ENCODE data around the gene DRD2. TPM values are rescaled to one million over a fixed set of nuclear protein-coding genes. Genes with fewer than 3 reads are reported as not detected.

Gene DRD2
- total RNA-seq, 6 donors from 2014 or later: 0.13 TPM; not detected in 5

DNA sequence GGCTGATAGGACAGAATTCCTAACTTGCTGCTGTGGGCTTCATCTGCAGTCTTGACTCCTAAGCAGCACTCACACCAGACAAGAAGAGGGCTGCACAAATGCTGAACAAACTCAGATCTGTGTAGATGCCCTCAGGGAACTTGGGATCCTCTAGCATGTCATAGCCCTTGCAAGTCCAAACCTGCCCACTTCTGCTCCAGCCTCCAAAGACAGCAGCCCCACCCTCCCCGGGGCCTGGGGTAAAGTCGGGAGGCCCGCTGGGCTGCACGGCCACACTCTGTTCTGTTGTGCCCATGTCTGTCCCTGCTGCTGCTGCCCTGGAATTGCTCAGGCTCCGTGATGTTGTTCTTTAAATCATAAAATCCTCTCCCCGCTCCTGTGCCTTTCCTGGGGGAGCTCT lies 28.3 kb downstream of the DRD2 start:
- Histone ChIP-seq H3K36me3 (no peaks in the 10 kb centered on the region), H3K4me1 (no peaks in the 10 kb centered on the region), H3K4me3 (no peak overlapping the region), H3K9me3 (no peaks in the 10 kb centered on the region), H3K27ac (no peak overlapping the region), H3K27me3 (no peaks in the 10 kb centered on the region)
- ATAC-seq (ENCODE audit: low FRiP score in 2 of 2) (no peak), DNase-seq (peak in 1 of 2 donors; percentile 44)
- WGBS, 2 donors: 75 to 81% methylated on average over 6 of the region's 6 CpGs
- TF ChIP-seq, protein P1, sequence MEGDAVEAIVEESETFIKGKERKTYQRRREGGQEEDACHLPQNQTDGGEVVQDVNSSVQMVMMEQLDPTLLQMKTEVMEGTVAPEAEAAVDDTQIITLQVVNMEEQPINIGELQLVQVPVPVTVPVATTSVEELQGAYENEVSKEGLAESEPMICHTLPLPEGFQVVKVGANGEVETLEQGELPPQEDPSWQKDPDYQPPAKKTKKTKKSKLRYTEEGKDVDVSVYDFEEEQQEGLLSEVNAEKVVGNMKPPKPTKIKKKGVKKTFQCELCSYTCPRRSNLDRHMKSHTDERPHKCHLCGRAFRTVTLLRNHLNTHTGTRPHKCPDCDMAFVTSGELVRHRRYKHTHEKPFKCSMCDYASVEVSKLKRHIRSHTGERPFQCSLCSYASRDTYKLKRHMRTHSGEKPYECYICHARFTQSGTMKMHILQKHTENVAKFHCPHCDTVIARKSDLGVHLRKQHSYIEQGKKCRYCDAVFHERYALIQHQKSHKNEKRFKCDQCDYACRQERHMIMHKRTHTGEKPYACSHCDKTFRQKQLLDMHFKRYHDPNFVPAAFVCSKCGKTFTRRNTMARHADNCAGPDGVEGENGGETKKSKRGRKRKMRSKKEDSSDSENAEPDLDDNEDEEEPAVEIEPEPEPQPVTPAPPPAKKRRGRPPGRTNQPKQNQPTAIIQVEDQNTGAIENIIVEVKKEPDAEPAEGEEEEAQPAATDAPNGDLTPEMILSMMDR (IDR thresholded peaks at IDR 0.05): no peak
- TF ChIP-seq POLR2AphosphoS5 (IDR thresholded peaks at IDR 0.05) (no peak), EP300 (IDR thresholded peaks at IDR 0.05) (no peak), POLR2A (IDR thresholded peaks at IDR 0.05) (no peak)

DNA sequence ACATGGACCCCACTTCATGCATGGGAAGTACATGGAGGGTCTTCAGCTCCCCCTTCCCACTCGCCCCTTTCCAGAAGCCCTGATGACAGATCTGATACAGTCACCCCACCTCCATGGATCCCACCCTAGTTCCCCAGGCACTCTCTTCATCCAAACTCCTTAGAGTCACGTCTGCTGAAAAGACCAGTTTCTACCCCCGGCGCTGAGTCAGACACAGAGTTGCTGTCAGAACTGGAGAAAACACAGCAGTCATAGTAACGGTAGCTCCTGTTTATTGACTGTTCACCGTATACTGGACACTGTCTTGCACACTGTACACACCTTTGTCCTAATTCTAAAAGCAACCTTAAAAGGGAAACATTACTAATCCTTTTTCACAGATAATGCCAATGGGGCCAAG lies 29.1 kb downstream of the DRD2 start:
- ATAC-seq (ENCODE audit: low FRiP score in 2 of 2): no peak
- Histone ChIP-seq H3K27ac (no peak overlapping the region), H3K36me3 (no peaks in the 10 kb centered on the region), H3K27me3 (no peaks in the 10 kb centered on the region), H3K4me3 (no peak overlapping the region), H3K9me3 (no peaks in the 10 kb centered on the region), H3K4me1 (no peaks in the 10 kb centered on the region)
- no peak for DNase-seq
- TF ChIP-seq POLR2AphosphoS5 (IDR thresholded peaks at IDR 0.05) (no peak), EP300 (IDR thresholded peaks at IDR 0.05) (no peak), POLR2A (IDR thresholded peaks at IDR 0.05) (no peak)
- TF ChIP-seq, protein P1 (IDR thresholded peaks at IDR 0.05): no peak
- 71 to 81% methylated on average over 6 of the region's 6 CpGs for whole genome bisulfite sequencing, 2 donors

GRCh38 chr11:113444502-113445123 lies 30.6 kb downstream of the DRD2 start:
- DNase-seq: no peak
- Histone ChIP-seq H3K27ac (no peak overlapping the region), H3K27me3 (no peaks in the 10 kb centered on the region), H3K36me3 (no peaks in the 10 kb centered on the region), H3K4me1 (peaks cover 0 to 3% (median 0%) of the 10 kb centered on the region in 4 donors), H3K9me3 (no peaks in the 10 kb centered on the region), H3K4me3 (no peak overlapping the region)
- no peak for ATAC-seq (ENCODE audit: low FRiP score in 2 of 2)
- TF ChIP-seq POLR2A (IDR thresholded peaks at IDR 0.05) (no peak), POLR2AphosphoS5 (IDR thresholded peaks at IDR 0.05) (no peak), EP300 (IDR thresholded peaks at IDR 0.05) (no peak)
- TF ChIP-seq, protein P1 (IDR thresholded peaks at IDR 0.05): no peak
- 62 to 72% methylated on average over 7 of the region's 7 CpGs for WGBS, 2 donors

DNA sequence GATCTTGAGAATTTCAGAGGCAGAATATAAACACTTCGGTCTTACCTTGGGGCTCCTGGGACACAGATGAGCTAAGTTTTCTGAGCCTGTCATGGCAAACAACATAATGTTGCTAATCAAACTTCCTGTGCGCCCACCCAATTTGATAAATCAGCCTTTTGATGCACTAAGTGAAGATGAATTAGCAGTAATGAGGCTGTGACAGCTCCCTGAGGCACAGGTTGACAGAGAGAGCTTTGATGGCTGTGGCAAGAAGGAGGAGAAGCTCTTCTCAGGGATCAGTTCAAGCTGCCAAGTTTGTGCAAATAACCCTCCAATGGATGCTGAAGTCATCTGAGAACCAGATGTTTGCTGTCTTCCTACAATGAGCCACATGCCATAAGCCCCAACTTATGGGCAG lies 34.4 kb downstream of the DRD2 start:
- H3K4me3 ChIP-seq: no peak overlapping the region

More for the DNA sequence above, 34.4 kb downstream of the DRD2 start:
- Histone ChIP-seq H3K36me3 (no peaks in the 10 kb centered on the region), H3K9me3 (no peaks in the 10 kb centered on the region), H3K4me1 (peaks cover 0 to 3% (median 0%) of the 10 kb centered on the region in 4 donors), H3K27me3 (no peaks in the 10 kb centered on the region), H3K27ac (no peak overlapping the region)
- ATAC-seq (ENCODE audit: low FRiP score in 2 of 2) (no peak), DNase-seq (no peak)
- WGBS, 2 donors: 80 to 90% methylated on average over 2 of the region's 2 CpGs
- TF ChIP-seq POLR2AphosphoS5 (IDR thresholded peaks at IDR 0.05) (no peak), POLR2A (IDR thresholded peaks at IDR 0.05) (no peak), EP300 (IDR thresholded peaks at IDR 0.05) (no peak)
- TF ChIP-seq, protein P1 (IDR thresholded peaks at IDR 0.05): no peak

Measured in upper lobe of left lung (tissue), 6 donors.